Muscle of leg (tissue), 9 donors: Measurements from ENCODE around the gene SHC3. TPM values are rescaled to one million over a fixed set of nuclear protein-coding genes. Genes with fewer than 3 reads are reported as not detected.

Experiments
- polyA plus RNA-seq, 8 donors: library from polyadenylated mRNA; unstranded; fragments of 120-200 nt; gene quantifications; one replicate each; pipeline versions ENCODE4 v1.2.1 to v1.2.3, GENCODE V29; 2013; ENCODE audit warnings: inconsistent platforms in 1 of 8, low replicate concordance in 1 of 8; ENCODE audit not compliant: insufficient read length in 8 of 8, insufficient read depth in 1 of 8
- total RNA-seq: library from RNA; stranded (reverse); fragments of 120-200 nt; gene quantifications from one replicate; pipeline ENCODE4 v1.2.4, GENCODE V29; 2013

Gene SHC3
- total and polyA plus RNA-seq, 9 donors, result 0.45 to 1.1 (median 0.65) TPM

Other genes starting within 250 kb of the SHC3 start
- 14.7 TPM for gene S1PR3, start 187.3 kb downstream of the SHC3 start, total RNA-seq
- 10 to 100 TPM; 25.8 to 54.7 (median 36.8) TPM for gene S1PR3, start 187.3 kb downstream of the SHC3 start, polyA plus RNA-seq
- 35.9 TPM for gene CKS2, start 132.4 kb upstream of the SHC3 start, total RNA-seq
- gene CKS2, start 132.4 kb upstream of the SHC3 start, polyA plus RNA-seq, result 10 to 100 TPM; 35.1 to 57.3 (median 45.9) TPM
- gene SECISBP2, start 139.7 kb upstream of the SHC3 start, total RNA-seq, result 34.8 TPM
- 10 to 100 TPM; 25.8 to 51.1 (median 33.9) TPM for gene SECISBP2, start 139.7 kb upstream of the SHC3 start, polyA plus RNA-seq